SK-N-SH (cell line): ENCODE measurements around the gene ZNF445. TPM values are rescaled to one million over a fixed set of nuclear protein-coding genes. Genes with fewer than 3 reads are reported as not detected.

ENCODE experiments used
- CTCF ChIA-PET: fragments of 300-600, 350-600 bp; formaldehyde crosslinking; extraction: SDS; loops from one replicate; lab custom pipeline; 2021; lab: Yijun Ruan, JAX
- POLR2A ChIA-PET: fragments of 350-600 bp; sonication (Branson Sonifier 250); formaldehyde crosslinking; extraction: SDS; loops from one replicate; lab custom pipeline; 2020; ENCODE audit warnings: antibody characterized with exemption, inconsistent platforms; lab: Yijun Ruan, JAX
- DNase-seq: peaks from one replicate; pipeline ENCODE4 v3.0.0; 2012
- H2AFZ ChIP-seq: fragments of 200-600 bp; sonication (generic); 2 replicates; pipeline ENCODE4 v1.8.1; 2016; ENCODE audit warnings: antibody characterized with exemption, mild to moderate bottlenecking, low read depth
- H3F3A ChIP-seq: fragments of 200-600 bp; sonication (generic); replicated peaks from 2 replicates; pipeline ENCODE3; 2016; ENCODE audit warnings: antibody characterized with exemption, mild to moderate bottlenecking; ENCODE audit not compliant: insufficient read depth
- H3K27ac ChIP-seq, 2 experiments: fragments of 200-500 bp in 1 of 2; fragments of 200-600 bp in 1 of 2; sonication (Bioruptor generic) in 1 of 2; sonication (generic), shearing (Covaris generic) in 1 of 2; 2 replicates each; pipeline versions ENCODE4 v1.5.1 to v1.6.1; 2014 to 2016; ENCODE audit warnings: low read depth in 2 of 2, inconsistent platforms in 1 of 2, low read length in 1 of 2, mild to moderate bottlenecking in 1 of 2, mixed read lengths in 1 of 2
- H3K27me3 ChIP-seq: fragments of 200-600 bp; sonication (generic), shearing (Covaris generic); 2 replicates; pipeline ENCODE4 v1.6.1; 2016; ENCODE audit warnings: mixed run types; ENCODE audit not compliant: insufficient read depth
- H3K36me3 ChIP-seq, 2 experiments: fragments of 200-500 bp in 1 of 2; fragments of 200-600 bp in 1 of 2; sonication (Bioruptor generic) in 1 of 2; sonication (generic) in 1 of 2; replicated peaks in 1 of 2; 2 replicates each; pipeline versions ENCODE3 to v1.5.1; 2014 to 2016; ENCODE audit warnings: low read length in 1 of 2, mild to moderate bottlenecking in 1 of 2; ENCODE audit not compliant: insufficient read depth in 2 of 2, control insufficient read depth in 1 of 2
- H3K4me1 ChIP-seq, 2 experiments: fragments of 200-500 bp in 1 of 2; fragments of 200-600 bp in 1 of 2; sonication (Bioruptor generic) in 1 of 2; sonication (generic), shearing (Covaris generic) in 1 of 2; 2 replicates each; pipeline versions ENCODE4 v1.5.1 to v1.6.1; 2014 to 2016; ENCODE audit warnings: low read depth in 1 of 2, low read length in 1 of 2, mixed run types in 1 of 2; ENCODE audit not compliant: insufficient read depth in 2 of 2, control insufficient read depth in 1 of 2
- H3K4me2 ChIP-seq: fragments of 200-600 bp; sonication (generic), shearing (Covaris generic); 2 replicates; pipeline ENCODE4 v1.6.1; 2017; ENCODE audit warnings: mixed run types
- H3K4me3 ChIP-seq, 2 experiments: fragments of 200-500 bp in 1 of 2; fragments of 200-600 bp in 1 of 2; sonication (Bioruptor generic) in 1 of 2; sonication (generic), shearing (Covaris generic) in 1 of 2; 2 replicates each; pipeline versions ENCODE4 v1.5.1 to v1.8.1; 2014 to 2016; ENCODE audit warnings: low read depth in 2 of 2, inconsistent platforms in 1 of 2, low read length in 1 of 2, mild to moderate bottlenecking in 1 of 2, mixed read lengths in 1 of 2, moderate library complexity in 1 of 2
- H3K79me2 ChIP-seq: fragments of 200-600 bp; sonication (generic); 2 replicates; pipeline ENCODE4 v1.8.1; 2017; ENCODE audit warnings: mild to moderate bottlenecking; ENCODE audit not compliant: insufficient read depth
- H3K9ac ChIP-seq: fragments of 200-600 bp; sonication (generic); 2 replicates; pipeline ENCODE4 v1.6.1; 2017; ENCODE audit warnings: mixed run types
- H3K9me2 ChIP-seq: fragments of 200-600 bp; sonication (generic); 2 replicates; pipeline ENCODE4 v1.6.1; 2017; ENCODE audit warnings: mixed run types
- H3K9me3 ChIP-seq: fragments of 200-600 bp; sonication (generic); 2 replicates; pipeline ENCODE4 v1.6.1; 2017; ENCODE audit warnings: mixed run types, mild to moderate bottlenecking, moderate library complexity
- H4K20me1 ChIP-seq: fragments of 200-600 bp; sonication (generic); 2 replicates; pipeline ENCODE4 v1.6.1; 2017; ENCODE audit warnings: mild to moderate bottlenecking, mixed run types; ENCODE audit not compliant: insufficient read depth
- EP300 ChIP-seq, 2 experiments: IDR thresholded peaks; 2 replicates each; pipeline versions ENCODE4 v1.4.0 to v1.6.1; 2012; ENCODE audit warnings: borderline replicate concordance in 1 of 2, low read depth in 1 of 2, low read length in 1 of 2
- FOSL2 ChIP-seq: IDR thresholded peaks from 2 replicates; pipeline ENCODE4 v1.4.0; 2012; ENCODE audit warnings: low read depth, mild to moderate bottlenecking, moderate library complexity, borderline replicate concordance
- JUND ChIP-seq: IDR thresholded peaks from 2 replicates; pipeline ENCODE4 v1.4.0; 2012
- MEF2A ChIP-seq: IDR thresholded peaks from 2 replicates; pipeline ENCODE4 v1.4.0; 2012; ENCODE audit warnings: low read depth, borderline replicate concordance
- NFIC ChIP-seq: IDR thresholded peaks from 2 replicates; pipeline ENCODE4 v1.4.0; 2012; ENCODE audit warnings: borderline replicate concordance
- NRF1 ChIP-seq: IDR thresholded peaks from 2 replicates; pipeline ENCODE4 v1.6.1; 2012; ENCODE audit warnings: low read depth, mild to moderate bottlenecking, low read length
- RCOR1 ChIP-seq: fragments of 150-350 bp; IDR thresholded peaks from 2 replicates; pipeline ENCODE4 v1.6.1; 2017; ENCODE audit warnings: antibody characterized with exemption, low read length
- REST ChIP-seq: IDR thresholded peaks from 2 replicates; pipeline ENCODE4 v1.6.1; 2012; ENCODE audit warnings: mild to moderate bottlenecking, low read depth, low read length, moderate library complexity
- RXRA ChIP-seq: IDR thresholded peaks from 2 replicates; pipeline ENCODE4 v1.4.0; 2012; ENCODE audit warnings: low read depth, mild to moderate bottlenecking, borderline replicate concordance
- TCF12 ChIP-seq: IDR thresholded peaks from 2 replicates; pipeline ENCODE4 v1.4.0; 2012
- ZBTB33 ChIP-seq: IDR thresholded peaks from 2 replicates; pipeline ENCODE4 v1.4.0; 2012; ENCODE audit warnings: low read depth, borderline replicate concordance
- WGBS: methylation state at CpG from one replicate; pipeline ENCODE4 v1.1.6; 2017; ENCODE audit warnings: low lambda C conversion rate; 5-methylcytosine and 5-hydroxymethylcytosine counted together
- polyA plus RNA-seq, 3 experiments: library from polyadenylated mRNA; depleted of rRNA; stranded (reverse); fragments of >200 nt; gene quantifications; 2 replicates each; pipeline ENCODE4 v1.2.3, GENCODE V29; 2012
- TF ChIP-seq, protein P1 (sequence below): fragments of 150-350 bp; IDR thresholded peaks from 2 replicates; pipeline ENCODE4 v1.6.1; 2016; ENCODE audit warnings: mild to moderate bottlenecking, low read depth, low read length

Gene ZNF445
- polyA plus RNA-seq, 1 of the 3 experiments (the other 2 are of a cell fraction): 2.2 TPM

GRCh38 chr3:44478606-44479094 lies 1.2 kb upstream of the ZNF445 start:
- DNase-seq: no peak
- H3K4me2 ChIP-seq: no peak overlapping the region
- 100% methylated on average over 2 of the region's 2 CpGs for WGBS

More at GRCh38 chr3:44478606-44479094, 1.2 kb upstream of the ZNF445 start:
- Histone ChIP-seq H3K9ac (no peak overlapping the region), H3K27ac (no peak overlapping the region), H3K9me3 (no peaks in the 10 kb centered on the region), H3K27me3 (no peaks in the 10 kb centered on the region), H3K36me3 (no peaks in the 10 kb centered on the region), H3K79me2 (peaks cover 36% of the 10 kb centered on the region), H4K20me1 (no peaks in the 10 kb centered on the region), H3K4me3 (no peak overlapping the region), H3K4me1 (peaks cover 0 to 7% of the 10 kb centered on the region in 2 experiments; a peak in 2 of 4 replicates), H3F3A (peaks cover 4% of the 10 kb centered on the region), H3K9me2 (no peaks in the 10 kb centered on the region), H2AFZ (peak overlapping the region; percentile 100; the same call in 1 of the 2 replicates)
- POLR2A ChIA-PET: interaction anchor here (1.0 to 1.6 kb wide), 5 partner anchors 32 to 140 kb away, joined by 3 to 8 read pairs (median 5); partner anchors contain the start of genes TCAIM and ZKSCAN7
- TF ChIP-seq NFIC: no peak
- TF ChIP-seq TCF12: no peak
- TF ChIP-seq, protein P1, sequence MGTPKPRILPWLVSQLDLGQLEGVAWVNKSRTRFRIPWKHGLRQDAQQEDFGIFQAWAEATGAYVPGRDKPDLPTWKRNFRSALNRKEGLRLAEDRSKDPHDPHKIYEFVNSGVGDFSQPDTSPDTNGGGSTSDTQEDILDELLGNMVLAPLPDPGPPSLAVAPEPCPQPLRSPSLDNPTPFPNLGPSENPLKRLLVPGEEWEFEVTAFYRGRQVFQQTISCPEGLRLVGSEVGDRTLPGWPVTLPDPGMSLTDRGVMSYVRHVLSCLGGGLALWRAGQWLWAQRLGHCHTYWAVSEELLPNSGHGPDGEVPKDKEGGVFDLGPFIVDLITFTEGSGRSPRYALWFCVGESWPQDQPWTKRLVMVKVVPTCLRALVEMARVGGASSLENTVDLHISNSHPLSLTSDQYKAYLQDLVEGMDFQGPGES: no peak
- TF ChIP-seq REST: no peak
- no peak for TF ChIP-seq EP300 (IDR thresholded peaks at IDR 0.05; ENCODE audit: borderline replicate concordance in 1 of 2, low read depth in 1 of 2, low read length in 1 of 2)
- no peak for TF ChIP-seq RCOR1
- TF ChIP-seq FOSL2: no peak
- TF ChIP-seq NRF1: no peak
- no peak for TF ChIP-seq ZBTB33
- TF ChIP-seq MEF2A: no peak
- no peak for TF ChIP-seq RXRA
- no peak for TF ChIP-seq JUND
- CTCF ChIA-PET: no interaction called here
